ENCODE measurements around the gene DOCK3. TPM values are rescaled to one million over a fixed set of nuclear protein-coding genes. Genes with fewer than 3 reads are reported as not detected.
"Not testable (repeated sequence)": the region's sequence is repeated elsewhere in the genome, so short reads cannot be mapped to it uniquely, and the experiment has no call there.

DOCK3 gene
- total RNA-seq, 4 donors from 2014 or later, result 5.5 to 10.0 (median 8.7) TPM

GRCh38 chr3:51156147-51156546 lies 481.4 kb downstream of the DOCK3 start:
- Histone ChIP-seq H3K36me3 (peaks cover 0 to 9% of the 10 kb centered on the region in 2 donors), H3K4me1 (no peaks in the 10 kb centered on the region), H3K27me3 (no peaks in the 10 kb centered on the region), H3K4me3 (no peak overlapping the region), H3K27ac (no peak overlapping the region), H3K9me3 (no peaks in the 10 kb centered on the region)
- ATAC-seq, result no peak
- WGBS, 2 donors (ENCODE audit: low coverage in 1 of 2), result 71 to 77% methylated on average over 2 of the region's 2 CpGs
- TF ChIP-seq POLR2AphosphoS5 (IDR thresholded peaks at IDR 0.05), result no peak
- TF ChIP-seq EP300 (IDR thresholded peaks at IDR 0.05), result no peak
- TF ChIP-seq CTCF (IDR thresholded peaks at IDR 0.05), result no peak
- TF ChIP-seq POLR2A (IDR thresholded peaks at IDR 0.05), result no peak

GRCh38 chr3:51163051-51163450 lies 488.3 kb downstream of the DOCK3 start:
- Histone ChIP-seq H3K4me1 (no peaks in the 10 kb centered on the region), H3K27ac (no peak overlapping the region), H3K36me3 (peaks cover 0 to 12% of the 10 kb centered on the region in 2 donors), H3K27me3 (no peaks in the 10 kb centered on the region), H3K9me3 (no peaks in the 10 kb centered on the region), H3K4me3 (no peak overlapping the region)
- TF ChIP-seq POLR2AphosphoS5 (IDR thresholded peaks at IDR 0.05) (no peak), EP300 (IDR thresholded peaks at IDR 0.05) (no peak), CTCF (IDR thresholded peaks at IDR 0.05) (no peak), POLR2A (IDR thresholded peaks at IDR 0.05) (no peak)
- WGBS, 2 donors (ENCODE audit: low coverage in 1 of 2), result 70 to 73% methylated on average over 1 of the region's 1 CpG
- no peak for ATAC-seq

- ATAC-seq, result no peak
- H3K4me3 ChIP-seq, result no peak overlapping the region
- H3K27ac ChIP-seq, result no peak overlapping the region
- TF ChIP-seq POLR2AphosphoS5 (IDR thresholded peaks at IDR 0.05), result no peak
- no peak for TF ChIP-seq EP300 (IDR thresholded peaks at IDR 0.05)
- TF ChIP-seq CTCF (IDR thresholded peaks at IDR 0.05), result no peak
- no peak for TF ChIP-seq POLR2A (IDR thresholded peaks at IDR 0.05)
- 82 to 100% methylated on average over 1 to 3 of the region's 3 CpGs for WGBS, 2 donors (ENCODE audit: low coverage in 1 of 2)
- H3K9me3 ChIP-seq, result peaks cover 0 to 25% (median 0%) of the 10 kb centered on the region in 3 donors
- H3K4me1 ChIP-seq, result no peaks in the 10 kb centered on the region
- no peaks in the 10 kb centered on the region for H3K27me3 ChIP-seq
- H3K36me3 ChIP-seq, result peaks cover 0 to 20% of the 10 kb centered on the region in 2 donors
Measured at GRCh38 chr3:51173518-51174271, 499.0 kb downstream of the DOCK3 start.

- TF ChIP-seq CTCF (IDR thresholded peaks at IDR 0.05) (no peak), POLR2AphosphoS5 (IDR thresholded peaks at IDR 0.05) (no peak), EP300 (IDR thresholded peaks at IDR 0.05) (no peak), POLR2A (IDR thresholded peaks at IDR 0.05) (no peak)
- Histone ChIP-seq H3K27ac (no peak overlapping the region), H3K4me3 (no peak overlapping the region), H3K9me3 (peaks cover 0 to 25% (median 0%) of the 10 kb centered on the region in 3 donors), H3K4me1 (no peaks in the 10 kb centered on the region), H3K36me3 (peaks cover 0 to 20% of the 10 kb centered on the region in 2 donors), H3K27me3 (no peaks in the 10 kb centered on the region)
- ATAC-seq, result no peak
Measured at GRCh38 chr3:51176923-51177322, 502.2 kb downstream of the DOCK3 start.

GRCh38 chr3:51186446-51186845 lies 511.7 kb downstream of the DOCK3 start:
- H3K36me3 ChIP-seq, H3K27ac ChIP-seq, H3K27me3 ChIP-seq, H3K4me3 ChIP-seq, ATAC-seq, H3K4me1 ChIP-seq: not testable (repeated sequence)
- WGBS, 2 donors (ENCODE audit: low coverage in 1 of 2), result 93 to 100% methylated on average over 1 to 2 of the region's 3 CpGs
- peaks cover 0 to 14% (median 0%) of the 10 kb centered on the region in 3 donors for H3K9me3 ChIP-seq

Data from gastroesophageal sphincter (tissue), 4 donors.